ENCODE measurements around the gene ADORA1.

GRCh38 chr1:203135636-203136305, 8.2 kb downstream of the ADORA1 start:
- no peak for TF ChIP-seq PLSCR1 (CRISPR knock-in tag; IDR thresholded peaks at IDR 0.05; ENCODE audit: borderline replicate concordance)
- no peak for TF ChIP-seq CAMTA2 (CRISPR knock-in tag; IDR thresholded peaks at IDR 0.05; ENCODE audit: borderline replicate concordance)
- TF ChIP-seq CTCF (CRISPR knock-in tag; IDR thresholded peaks at IDR 0.05) = no peak

All from HepG2 (cell line).